Fibroblast of lung (primary cell): ENCODE data around the gene OXCT1. TPM values are rescaled to one million over a fixed set of nuclear protein-coding genes. Genes with fewer than 3 reads are reported as not detected.
A peak's percentile ranks its signal among the peaks of the same experiment; 100 is the strongest.

Source experiments
- DNase-seq, 2 donors: peaks; one replicate each; pipeline versions ENCODE4 v3.0.0 to v3.0.0-alpha.2; 2010; ENCODE audit warnings: low read depth in 2 of 2
- H2AFZ ChIP-seq: 2 replicates; pipeline ENCODE4 v1.5.1; 2012; ENCODE audit warnings: low read length, control low read depth, inconsistent platforms
- H3K27ac ChIP-seq: 2 replicates; pipeline ENCODE4 v1.5.1; 2011; ENCODE audit warnings: low read length, control low read depth; ENCODE audit not compliant: insufficient read depth
- H3K27me3 ChIP-seq: 2 replicates; pipeline ENCODE4 v1.5.1; 2011; ENCODE audit warnings: mild to moderate bottlenecking, low read length; ENCODE audit not compliant: control insufficient read depth, insufficient read depth
- H3K36me3 ChIP-seq: 2 replicates; pipeline ENCODE4 v1.5.1; 2011; ENCODE audit warnings: low read length; ENCODE audit not compliant: control insufficient read depth, insufficient read depth
- H3K4me1 ChIP-seq: 2 replicates; pipeline ENCODE4 v1.5.1; 2011; ENCODE audit warnings: low read length; ENCODE audit not compliant: control insufficient read depth, insufficient read depth; ENCODE audit errors: extremely low read depth
- H3K4me2 ChIP-seq: 2 replicates; pipeline ENCODE4 v1.5.1; 2011; ENCODE audit warnings: low read length, control low read depth; ENCODE audit not compliant: insufficient read depth; ENCODE audit errors: extremely low read depth
- H3K4me3 ChIP-seq, 4 experiments: fragments of 200-600 bp in 1 of 4; sonication (generic) in 1 of 4; replicated peaks in 1 of 4; 2 replicates each; pipeline ENCODE4 v1.5.1; 2011 to 2016; ENCODE audit warnings: low read length in 4 of 4, low read depth in 3 of 4, mild to moderate bottlenecking in 3 of 4, control low read depth in 2 of 4, inconsistent platforms in 1 of 4, mixed read lengths in 1 of 4; ENCODE audit not compliant: insufficient read depth in 1 of 4; ENCODE audit errors: control extremely low read depth in 1 of 4
- H3K79me2 ChIP-seq: 2 replicates; pipeline ENCODE4 v1.5.1; 2012; ENCODE audit warnings: mild to moderate bottlenecking, low read length, inconsistent platforms; ENCODE audit not compliant: control insufficient read depth, insufficient read depth
- H3K9ac ChIP-seq: 2 replicates; pipeline ENCODE4 v1.5.1; 2011; ENCODE audit warnings: mild to moderate bottlenecking, low read length, control low read depth; ENCODE audit not compliant: insufficient read depth
- H3K9me3 ChIP-seq: 2 replicates; pipeline ENCODE4 v1.5.1; 2012; ENCODE audit warnings: low read depth, low read length; ENCODE audit not compliant: control insufficient read depth, insufficient read depth
- H4K20me1 ChIP-seq: 2 replicates; pipeline ENCODE4 v1.5.1; 2011; ENCODE audit warnings: low read length; ENCODE audit not compliant: control insufficient read depth, insufficient read depth; ENCODE audit errors: extremely low read depth
- CTCF ChIP-seq, 2 donors: IDR thresholded peaks in 1 of 2; conservative IDR thresholded peaks in 1 of 2; 1 replicate in 1 of 2; 2 replicates in 1 of 2; pipeline ENCODE4 v1.5.1; 2011 to 2012; ENCODE audit warnings: low read length in 2 of 2, control low read depth in 1 of 2, inconsistent platforms in 1 of 2, low read depth in 1 of 2, mild to moderate bottlenecking in 1 of 2
- EZH2 ChIP-seq: IDR thresholded peaks from 2 replicates; pipeline ENCODE4 v1.5.1; 2012; ENCODE audit warnings: low read length, control low read depth, mild to moderate bottlenecking; ENCODE audit errors: missing control alignments
- polyA plus RNA-seq, 2 donors: library from polyadenylated mRNA; depleted of rRNA in 1 of 2; stranded (reverse) in 1 of 2; unstranded in 1 of 2; fragments of >200 nt; gene quantifications; 2 replicates each; pipeline ENCODE4 v1.2.1, GENCODE V29; 2011 to 2012; ENCODE audit warnings: missing spikeins in 1 of 2
- total RNA-seq: library from RNA; depleted of rRNA; stranded (reverse); fragments of >200 nt; gene quantifications from 2 replicates; pipeline ENCODE4 v1.2.1, GENCODE V29; 2014

The OXCT1 gene
- total and polyA plus RNA-seq, 2 donors (not counting 1 experiment from before 2014, with no cell fraction given), result 35.7 to 56.3 TPM

GRCh38 chr5:41870627-41871048 is 413 bp upstream of the OXCT1 start:
- no peak for DNase-seq
- Histone ChIP-seq H3K27me3 (no peaks in the 10 kb centered on the region), H3K9me3 (no peaks in the 10 kb centered on the region), H3K36me3 (no peaks in the 10 kb centered on the region), H3K9ac (peak overlapping the region; percentile 79), H3K79me2 (peaks cover 12% of the 10 kb centered on the region), H3K4me2 (peak overlapping the region; percentile 38), H2AFZ (peak overlapping the region; percentile 80), H3K4me1 (peaks cover 7% of the 10 kb centered on the region), H3K27ac (peak overlapping the region; percentile 93), H4K20me1 (no peaks in the 10 kb centered on the region), H3K4me3 (peak overlapping the region; percentile 58 to 90 (median 74))
- TF ChIP-seq EZH2 (no peak), CTCF (conservative IDR thresholded peaks at IDR 0.05 in 1 of 2, IDR thresholded peaks at IDR 0.05 in 1 of 2; ENCODE audit: low read depth in 1 of 2, low read length in 2 of 2) (no peak)

- H3K27ac ChIP-seq, result peak overlapping the region; percentile 93
- peak overlapping the region; percentile 87 for H3K4me2 ChIP-seq
- H3K27me3 ChIP-seq, result no peaks in the 10 kb centered on the region
- TF ChIP-seq EZH2 (no peak), CTCF (conservative IDR thresholded peaks at IDR 0.05 in 1 of 2, IDR thresholded peaks at IDR 0.05 in 1 of 2; ENCODE audit: low read depth in 1 of 2, low read length in 2 of 2) (no peak)
- peak overlapping the region; percentile 58 to 90 (median 74) for H3K4me3 ChIP-seq
- H3K9ac ChIP-seq, result peak overlapping the region; percentile 79
- peak; percentile 28 to 46 for DNase-seq
- H3K79me2 ChIP-seq, result peaks cover 12% of the 10 kb centered on the region
- no peaks in the 10 kb centered on the region for H4K20me1 ChIP-seq
- peaks cover 7% of the 10 kb centered on the region for H3K4me1 ChIP-seq
- H3K9me3 ChIP-seq, result no peaks in the 10 kb centered on the region
- no peaks in the 10 kb centered on the region for H3K36me3 ChIP-seq
- peak overlapping the region; percentile 80 for H2AFZ ChIP-seq
Measured at GRCh38 chr5:41869151-41869723, 988 bp downstream of the OXCT1 start.

GRCh38 chr5:41863871-41864486 is 6.2 kb downstream of the OXCT1 start:
- peak; percentile 39 to 50 for DNase-seq
- Histone ChIP-seq H3K4me2 (no peak overlapping the region), H3K4me3 (no peak overlapping the region), H3K4me1 (peaks cover 6% of the 10 kb centered on the region), H3K79me2 (peaks cover 11% of the 10 kb centered on the region), H2AFZ (no peak overlapping the region), H3K36me3 (no peaks in the 10 kb centered on the region), H3K9me3 (no peaks in the 10 kb centered on the region), H3K27ac (no peak overlapping the region), H3K9ac (no peak overlapping the region), H4K20me1 (no peaks in the 10 kb centered on the region), H3K27me3 (no peaks in the 10 kb centered on the region)
- TF ChIP-seq EZH2 (no peak), CTCF (conservative IDR thresholded peaks at IDR 0.05 in 1 of 2, IDR thresholded peaks at IDR 0.05 in 1 of 2; ENCODE audit: low read depth in 1 of 2, low read length in 2 of 2) (no peak)
